GM12878 (cell line): ENCODE measurements around the gene ZBTB21. TPM values are rescaled to one million over a fixed set of nuclear protein-coding genes. Genes with fewer than 3 reads are reported as not detected.

Experiments
- BCL3 ChIP-seq: IDR thresholded peaks from 2 replicates; pipeline ENCODE4 v1.6.1; 2011; ENCODE audit warnings: borderline replicate concordance, low read depth, mild to moderate bottlenecking, moderate library complexity, low read length; ENCODE audit not compliant: insufficient read depth, poor library complexity, severe bottlenecking
- BHLHE40 ChIP-seq, 2 experiments: fragments of 450-650 bp in 1 of 2; IDR thresholded peaks; 2 replicates each; pipeline ENCODE4 v1.6.1; 2011 to 2017; ENCODE audit warnings: low read depth in 2 of 2, borderline replicate concordance in 1 of 2, improper control_type of control experiment in 1 of 2, low read length in 1 of 2, mild to moderate bottlenecking in 1 of 2
- BRCA1 ChIP-seq: IDR thresholded peaks from 2 replicates; pipeline ENCODE4 v1.6.1; 2011; ENCODE audit warnings: low read depth, low read length, improper control_type of control experiment
- CBFB ChIP-seq: IDR thresholded peaks from 2 replicates; pipeline ENCODE4 v1.6.1; 2016; ENCODE audit warnings: antibody characterized with exemption, low read depth
- CHD4 ChIP-seq: fragments of 200-600 bp; sonication (generic); IDR thresholded peaks from 2 replicates; pipeline ENCODE4 v1.6.1; 2016; ENCODE audit warnings: mild to moderate bottlenecking
- CTCF ChIP-seq, 3 experiments: IDR thresholded peaks in 2 of 3; conservative IDR thresholded peaks in 1 of 3; 2 replicates each; pipeline ENCODE4 v1.5.1; 2011; ENCODE audit warnings: low read depth in 3 of 3, low read length in 3 of 3, mild to moderate bottlenecking in 3 of 3, control low read depth in 2 of 3, moderate library complexity in 2 of 3, inconsistent platforms in 1 of 3, mixed read lengths in 1 of 3; ENCODE audit not compliant: control insufficient read depth in 2 of 3, insufficient read depth in 1 of 3; ENCODE audit errors: extremely low read depth in 1 of 3
- FOXK2 ChIP-seq: fragments of 450-650 bp; IDR thresholded peaks from 2 replicates; pipeline ENCODE4 v1.6.1; 2017; ENCODE audit warnings: mild to moderate bottlenecking, moderate library complexity
- MAX ChIP-seq: IDR thresholded peaks from 2 replicates; pipeline ENCODE4 v1.6.1; 2012; ENCODE audit warnings: low read depth, low read length, improper control_type of control experiment
- PAX5 ChIP-seq: IDR thresholded peaks from 2 replicates; pipeline ENCODE4 v1.6.1; 2011; ENCODE audit warnings: low read depth, low read length, borderline replicate concordance
- PBX3 ChIP-seq: IDR thresholded peaks from 2 replicates; pipeline ENCODE4 v1.6.1; 2011; ENCODE audit warnings: mild to moderate bottlenecking, low read depth, low read length, moderate library complexity; ENCODE audit not compliant: insufficient replicate concordance
- PML ChIP-seq: IDR thresholded peaks from 2 replicates; pipeline ENCODE4 v1.6.1; 2012; ENCODE audit warnings: low read length, inconsistent platforms
- POLR2A ChIP-seq: IDR thresholded peaks from 2 replicates; pipeline ENCODE4 v1.6.1; 2011; ENCODE audit warnings: low read depth, mild to moderate bottlenecking, low read length
- RFX5 ChIP-seq: IDR thresholded peaks from 2 replicates; pipeline ENCODE4 v1.6.1; 2011; ENCODE audit warnings: low read depth, low read length, improper control_type of control experiment
- SPI1 ChIP-seq: IDR thresholded peaks from 2 replicates; pipeline ENCODE4 v1.6.1; 2011; ENCODE audit warnings: low read depth, mild to moderate bottlenecking, low read length, moderate library complexity, borderline replicate concordance; ENCODE audit not compliant: insufficient read depth
- STAT3 ChIP-seq: IDR thresholded peaks from 2 replicates; pipeline ENCODE4 v1.6.1; 2011; ENCODE audit warnings: low read depth, low read length, improper control_type of control experiment
- SUZ12 ChIP-seq: fragments of 200-600 bp; sonication (generic); IDR thresholded peaks from one replicate; pipeline ENCODE4 v1.6.1; 2018; ENCODE audit warnings: antibody characterized with exemption, mild to moderate bottlenecking; ENCODE audit not compliant: unreplicated experiment
- TCF3 ChIP-seq: IDR thresholded peaks from 2 replicates; pipeline ENCODE4 v1.6.1; 2012; ENCODE audit warnings: low read depth, mild to moderate bottlenecking, low read length, borderline replicate concordance; ENCODE audit not compliant: insufficient read depth
- USF2 ChIP-seq: IDR thresholded peaks from 2 replicates; pipeline ENCODE4 v1.6.1; 2011; ENCODE audit warnings: low read depth, low read length, improper control_type of control experiment, borderline replicate concordance
- ZNF217 ChIP-seq: fragments of 450-650 bp; IDR thresholded peaks from 2 replicates; pipeline ENCODE4 v1.6.1; 2017; ENCODE audit warnings: antibody characterized with exemption, mild to moderate bottlenecking
- ZSCAN29 ChIP-seq: fragments of 450-650 bp; IDR thresholded peaks from 2 replicates; pipeline ENCODE4 v1.6.1; 2017; ENCODE audit warnings: mild to moderate bottlenecking, moderate library complexity
- polyA plus RNA-seq, 11 experiments: library from polyadenylated mRNA; depleted of rRNA in 4 of 11; unstranded in 6 of 11; stranded (reverse) in 5 of 11; fragments of >200 nt; fragmentation: Nextera tagmentation in 4 of 11; fragmentation: Illumina TruSeq in 1 of 11; extraction: Ambion mirVana in 4 of 11; extraction: Trizol in 1 of 11; gene quantifications; 1 replicate in 1 of 11; 2 replicates in 10 of 11; pipeline versions ENCODE4 v1.2.1 to v1.2.3, GENCODE V29; 2011 to 2016; ENCODE audit warnings: inconsistent platforms in 2 of 11, missing spikeins in 2 of 11, low read depth in 1 of 11
- total RNA-seq, 4 experiments: library from RNA; depleted of rRNA in 3 of 4; stranded (reverse); fragments of >200 nt in 3 of 4; fragmentation: Illumina TruSeq in 1 of 4; extraction: Trizol in 1 of 4; gene quantifications; 2 replicates each; pipeline versions ENCODE4 v1.2.1 to v1.2.3, GENCODE V29; 2013 to 2021

The ZBTB21 gene
- total and polyA plus RNA-seq, 10 of the 15 experiments (the other 5 are each of a cell fraction or from before 2014, with no cell fraction given), result 1.8 to 21.6 (median 10.6) TPM

GRCh38 chr21:42009018-42009830, 936 bp downstream of the ZBTB21 start (continued):
- TF ChIP-seq CTCF (IDR thresholded peaks at IDR 0.05 in 2 of 3, conservative IDR thresholded peaks at IDR 0.05 in 1 of 3; ENCODE audit: control insufficient read depth in 2 of 3, extremely low read depth in 1 of 3, insufficient read depth in 1 of 3, low read depth in 3 of 3, low read length in 3 of 3) (peak in 1 of 3 experiments; percentile 11; a peak in 1 of 6 replicates), PAX5 (0 out of 2 replicates have a peak, but pooled peaks have one; percentile 55), SPI1 (no peak), CBFB (0 out of 2 replicates have a peak, but pooled peaks have one; percentile 45), TCF3 (peak; percentile 54; the same call in 1 of the 2 replicates), STAT3 (no peak), USF2 (no peak), SUZ12 (no peak), CHD4 (no peak), BRCA1 (no peak), PBX3 (no peak), BHLHE40 (IDR thresholded peaks at IDR 0.05; ENCODE audit: borderline replicate concordance in 1 of 2, low read depth in 2 of 2, low read length in 1 of 2) (peak; percentile 54 to 69), POLR2A (0 out of 2 replicates have a peak, but pooled peaks have one; percentile 9), MAX (no peak; the same call in 1 of the 2 replicates), PML (no peak), FOXK2 (no peak), ZSCAN29 (no peak), RFX5 (peak; percentile 63; the same call in 1 of the 2 replicates), BCL3 (no peak), ZNF217 (no peak)
